Anterior cingulate cortex (tissue), 58 donors: ENCODE measurements around the gene CENPL.
"Not testable (repeated sequence)": the region's sequence is repeated elsewhere in the genome, so short reads cannot be mapped to it uniquely, and the experiment has no call there.

Source experiments
- DNase-seq, 58 donors: peaks; one replicate each; lab custom pipeline; 2025; lab: John Stamatoyannopoulos, UW

Gene CENPL

GRCh38 chr1:173768206-173768605 is 56.5 kb downstream of the CENPL start:
- no peak for DNase-seq

- not testable (repeated sequence) for DNase-seq
Measured at GRCh38 chr1:173764331-173764730, 60.4 kb downstream of the CENPL start.

GRCh38 chr1:173758980-173759379 is 65.7 kb downstream of the CENPL start:
- DNase-seq = no peak

GRCh38 chr1:173758110-173758509 is 66.6 kb downstream of the CENPL start:
- no peak for DNase-seq

- DNase-seq = no peak
Measured at GRCh38 chr1:173757666-173758065, 67.0 kb downstream of the CENPL start.

GRCh38 chr1:173753830-173754229 is 70.9 kb downstream of the CENPL start:
- DNase-seq = no peak
